Measurements from ENCODE around the gene ROMO1.

ROMO1 gene

DNA sequence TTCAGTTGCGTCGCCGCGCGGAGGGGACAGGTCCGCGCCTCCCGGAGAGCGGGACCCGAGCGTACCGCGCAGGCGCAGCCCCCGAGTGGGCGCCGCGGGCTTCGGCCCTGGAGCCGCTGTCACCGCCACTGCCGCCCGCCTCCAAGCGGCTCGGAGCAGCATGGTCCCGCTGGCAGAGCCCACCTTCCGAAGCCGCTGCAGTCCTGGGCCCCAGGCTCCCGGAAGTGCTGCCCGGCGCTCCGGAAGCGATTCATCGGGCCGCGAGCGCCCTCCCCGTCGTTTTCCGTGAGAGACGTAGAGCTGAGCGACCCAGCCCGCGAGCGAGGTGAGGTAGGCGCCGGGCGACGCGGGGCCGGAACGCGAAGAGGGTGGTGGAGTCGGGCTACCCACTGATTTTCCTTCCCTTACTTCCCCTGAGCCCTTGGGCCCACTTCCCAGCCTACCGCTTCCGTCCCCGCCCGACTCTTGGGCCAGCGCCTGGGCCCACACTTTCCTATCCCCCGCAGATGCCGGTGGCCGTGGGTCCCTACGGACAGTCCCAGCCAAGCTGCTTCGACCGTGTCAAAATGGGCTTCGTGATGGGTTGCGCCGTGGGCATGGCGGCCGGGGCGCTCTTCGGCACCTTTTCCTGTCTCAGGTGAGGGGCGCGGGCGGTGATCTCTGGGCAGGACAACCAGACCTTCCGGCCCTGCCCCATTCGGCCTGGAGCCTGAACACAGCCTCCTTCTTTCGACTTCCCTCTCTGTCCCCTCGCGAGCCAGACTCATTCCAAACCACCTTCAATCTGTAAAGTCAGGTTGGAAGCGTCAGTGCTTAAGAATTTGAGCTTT, at the start of gene ROMO1, which contains the start of gene NFS1:
Gene ROMO1, plus strand, starts transcription at position 279 of the 830 bp plus-strand sequence. Its CDS starts 228 bp downstream, at position 507.
Gene NFS1, minus strand, starts transcription at position 226 of the 830 bp plus-strand sequence. Its CDS starts 64 bp downstream, at position 162.
- peaks cover 37% of the 10 kb centered on the region for H3K4me1 Mint-ChIP-seq (ENCODE audit: low read depth)

DNA sequence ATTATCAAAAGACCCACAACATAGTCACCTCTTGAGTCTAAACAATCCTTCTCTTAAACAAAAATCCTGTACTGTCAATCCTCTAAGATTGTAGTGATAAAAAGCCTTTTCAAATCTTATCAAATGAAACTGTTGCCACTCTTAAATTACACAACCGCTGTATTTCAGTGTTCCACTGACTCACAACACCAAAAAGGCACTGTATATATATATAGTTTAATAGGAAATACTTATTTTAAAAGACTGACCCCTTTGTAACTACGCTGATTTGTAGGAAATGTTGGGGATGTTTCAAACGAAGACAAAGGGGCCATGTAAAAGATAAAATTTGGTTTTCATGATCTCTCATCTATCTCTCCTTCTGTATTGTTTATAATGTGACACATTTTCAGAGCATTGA, 48.6 kb upstream of the ROMO1 start:
- Mint-ChIP-seq H3K27ac (no peak overlapping the region), H3K27me3 (no peaks in the 10 kb centered on the region), H3K4me1 (ENCODE audit: low read depth) (no peaks in the 10 kb centered on the region), H3K9me3 (no peaks in the 10 kb centered on the region), H3K4me3 (no peak overlapping the region), H3K36me3 (ENCODE audit: low read depth) (peaks cover 22% of the 10 kb centered on the region)
- intact Hi-C loops (cut with micrococcal nuclease): no loop called here

More for the DNA sequence above, at the start of gene ROMO1, which contains the start of gene NFS1:
- H3K36me3 Mint-ChIP-seq (ENCODE audit: low read depth): peaks cover 72% of the 10 kb centered on the region
- H3K9me3 Mint-ChIP-seq: no peaks in the 10 kb centered on the region
- H3K27ac Mint-ChIP-seq: peak within 1 kb of the TSS; percentile 99
- no peaks in the 10 kb centered on the region for H3K27me3 Mint-ChIP-seq
- peak within 1 kb of the TSS; percentile 99 for H3K4me3 Mint-ChIP-seq
- intact Hi-C loops (cut with micrococcal nuclease): loop anchor here (10.0 kb wide), 1 partner anchor 245 kb away; the partner anchor contains the start of gene CEP250

DNA sequence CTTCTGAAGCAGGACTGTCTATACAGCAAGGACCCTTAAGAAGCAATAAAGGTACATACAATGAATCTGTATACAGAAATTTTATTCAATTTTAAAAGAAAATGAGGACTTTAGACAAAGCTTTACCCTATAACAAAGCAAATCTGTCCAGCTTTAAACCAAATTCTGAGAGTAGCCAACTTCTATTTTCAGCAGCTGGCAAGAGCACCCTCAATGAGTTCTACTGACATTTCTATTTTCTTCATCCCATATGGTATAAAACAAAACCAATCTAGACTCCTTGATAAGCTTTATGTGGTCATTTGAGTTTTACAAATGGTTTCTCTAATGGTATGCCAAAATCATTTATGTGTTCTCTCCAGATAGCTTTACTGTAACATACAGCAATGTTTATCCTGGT, 47.2 kb upstream of the ROMO1 start:
- no peak overlapping the region for H3K4me3 Mint-ChIP-seq
- intact Hi-C loops (cut with micrococcal nuclease): no loop called here
- H3K36me3 Mint-ChIP-seq (ENCODE audit: low read depth): peaks cover 26% of the 10 kb centered on the region
- H3K9me3 Mint-ChIP-seq: no peaks in the 10 kb centered on the region
- no peaks in the 10 kb centered on the region for H3K27me3 Mint-ChIP-seq
- no peak overlapping the region for H3K27ac Mint-ChIP-seq
- peaks cover 1% of the 10 kb centered on the region for H3K4me1 Mint-ChIP-seq (ENCODE audit: low read depth)

DNA sequence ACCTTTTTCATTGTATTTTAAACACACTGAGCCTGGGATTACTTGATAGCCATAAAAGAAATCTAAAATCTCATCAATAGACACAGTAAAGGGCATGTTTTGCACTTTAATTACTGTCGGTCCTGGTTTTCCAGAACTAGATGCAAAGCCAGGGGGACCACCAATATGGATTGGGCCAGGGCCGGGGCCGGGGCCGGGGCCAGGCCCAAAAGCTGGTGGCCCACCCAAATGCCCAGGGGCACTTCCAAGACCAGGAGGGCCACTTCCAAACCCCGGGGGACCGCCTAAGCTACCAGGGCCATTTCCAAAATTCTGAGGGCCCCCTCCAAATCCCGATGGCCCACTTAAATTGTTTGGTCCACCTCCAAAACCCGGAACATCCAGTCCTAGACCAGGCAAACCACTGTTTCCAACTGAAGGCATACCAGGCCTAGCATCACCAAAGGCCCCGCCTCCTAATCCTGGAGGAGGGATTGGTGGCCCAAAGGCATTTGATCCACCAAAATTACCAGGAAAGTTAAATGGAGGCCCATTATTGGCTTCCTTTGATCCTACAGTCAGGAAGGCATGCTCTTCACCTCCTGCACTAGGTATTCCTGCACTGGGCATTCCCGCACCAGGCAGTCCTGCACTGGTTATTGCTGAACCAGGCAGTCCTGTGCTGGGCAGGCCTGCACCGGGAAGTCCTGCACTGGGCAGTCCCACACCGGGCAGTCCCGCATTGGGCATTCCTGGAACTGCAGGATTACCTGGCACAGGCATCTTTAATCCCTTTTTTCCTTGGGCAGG, 46.4 kb upstream of the ROMO1 start:
- H3K4me3 Mint-ChIP-seq: no peak overlapping the region
- intact Hi-C loops (cut with micrococcal nuclease): no loop called here
- no peaks in the 10 kb centered on the region for H3K27me3 Mint-ChIP-seq
- H3K9me3 Mint-ChIP-seq: no peaks in the 10 kb centered on the region
- peaks cover 7% of the 10 kb centered on the region for H3K4me1 Mint-ChIP-seq (ENCODE audit: low read depth)
- no peak overlapping the region for H3K27ac Mint-ChIP-seq
- H3K36me3 Mint-ChIP-seq (ENCODE audit: low read depth): peaks cover 26% of the 10 kb centered on the region

DNA sequence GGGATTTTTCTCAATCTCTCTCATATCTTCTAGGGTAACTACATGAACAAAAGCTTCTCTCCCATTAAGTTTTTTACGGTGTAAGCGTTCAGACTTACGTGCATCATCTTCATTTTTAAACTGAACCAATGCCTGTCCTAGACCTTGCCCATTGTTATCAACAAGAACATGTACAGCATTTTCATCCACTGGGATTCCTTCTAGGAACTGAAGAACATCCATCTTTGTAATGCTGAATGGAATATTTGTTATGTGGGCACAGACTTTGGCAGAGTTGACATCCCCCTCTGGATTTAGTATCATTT, 45.8 kb upstream of the ROMO1 start:
- H3K36me3 Mint-ChIP-seq (ENCODE audit: low read depth): peaks cover 22% of the 10 kb centered on the region
- H3K4me1 Mint-ChIP-seq (ENCODE audit: low read depth): peaks cover 7% of the 10 kb centered on the region
- intact Hi-C loops (cut with micrococcal nuclease): no loop called here
- H3K27me3 Mint-ChIP-seq: no peaks in the 10 kb centered on the region
- no peak overlapping the region for H3K27ac Mint-ChIP-seq
- H3K9me3 Mint-ChIP-seq: no peaks in the 10 kb centered on the region
- H3K4me3 Mint-ChIP-seq: no peak overlapping the region

DNA sequence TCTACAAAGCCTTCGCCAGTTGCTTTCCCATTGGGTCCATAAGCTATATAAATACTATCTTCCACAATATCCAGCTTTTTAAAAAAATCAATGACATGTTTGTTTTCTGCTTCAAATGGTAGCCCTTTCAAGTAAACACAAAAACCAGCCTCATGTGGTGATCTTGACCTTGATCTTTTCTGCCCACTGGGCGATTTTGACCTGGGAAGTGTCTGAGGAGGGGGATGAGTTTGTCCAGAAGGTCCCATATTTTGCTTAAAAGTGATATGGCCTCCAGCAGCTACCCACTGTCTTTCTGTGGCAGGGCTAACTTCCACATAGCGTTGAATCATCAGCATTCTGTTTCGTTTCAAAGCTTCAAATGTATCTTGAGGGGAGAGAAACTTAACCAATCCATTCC, 45.3 kb upstream of the ROMO1 start:
- intact Hi-C loops (cut with micrococcal nuclease): no loop called here
- H3K9me3 Mint-ChIP-seq: no peaks in the 10 kb centered on the region
- peaks cover 12% of the 10 kb centered on the region for H3K4me1 Mint-ChIP-seq (ENCODE audit: low read depth)
- no peak overlapping the region for H3K27ac Mint-ChIP-seq
- H3K4me3 Mint-ChIP-seq: no peak overlapping the region
- peaks cover 22% of the 10 kb centered on the region for H3K36me3 Mint-ChIP-seq (ENCODE audit: low read depth)
- H3K27me3 Mint-ChIP-seq: no peaks in the 10 kb centered on the region

DNA sequence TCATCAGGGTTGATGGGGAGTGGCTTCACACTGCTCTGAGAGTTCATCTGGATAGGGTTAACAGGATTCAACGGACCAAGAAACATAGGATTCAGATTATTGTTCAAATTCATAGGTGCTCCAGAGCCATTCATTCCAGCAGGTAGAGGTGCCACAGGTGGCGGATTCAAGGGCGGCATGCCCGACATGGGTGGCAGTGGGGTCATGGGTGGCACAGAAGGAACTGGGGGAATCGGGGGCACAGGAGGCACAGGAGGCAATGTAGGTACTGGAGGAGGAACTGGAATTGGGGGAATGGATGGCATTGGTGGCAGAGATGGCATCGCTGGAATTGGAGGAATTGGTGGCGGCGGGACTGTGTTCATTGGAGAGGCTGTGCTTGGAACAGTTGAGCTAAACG, 44.8 kb upstream of the ROMO1 start:
- Mint-ChIP-seq H3K4me1 (ENCODE audit: low read depth) (peaks cover 16% of the 10 kb centered on the region), H3K36me3 (ENCODE audit: low read depth) (peaks cover 22% of the 10 kb centered on the region), H3K4me3 (no peak overlapping the region), H3K27ac (no peak overlapping the region), H3K27me3 (no peaks in the 10 kb centered on the region), H3K9me3 (no peaks in the 10 kb centered on the region)
- intact Hi-C loops (cut with micrococcal nuclease): no loop called here

DNA sequence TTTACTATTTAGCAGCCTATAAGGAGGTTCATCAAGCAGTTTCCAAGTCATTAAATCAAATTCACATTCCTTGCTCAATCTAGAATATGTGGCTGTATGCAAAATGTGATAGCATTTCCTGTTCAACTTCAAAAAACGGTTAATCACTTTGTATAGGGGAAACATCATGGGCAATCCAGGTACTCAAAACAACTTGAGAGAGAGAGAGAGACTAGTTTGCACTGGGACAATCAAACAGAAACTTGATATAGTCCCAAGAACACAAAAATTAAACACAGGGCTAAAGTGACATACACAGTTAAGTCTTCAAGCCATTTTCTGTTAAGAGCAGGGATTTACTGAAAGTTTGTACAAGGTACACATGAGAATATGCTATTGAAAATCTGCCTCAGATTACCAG, 41.9 kb upstream of the ROMO1 start:
- Mint-ChIP-seq H3K9me3 (no peaks in the 10 kb centered on the region), H3K4me1 (ENCODE audit: low read depth) (peaks cover 25% of the 10 kb centered on the region), H3K4me3 (no peak overlapping the region), H3K27me3 (no peaks in the 10 kb centered on the region), H3K27ac (no peak overlapping the region), H3K36me3 (ENCODE audit: low read depth) (peaks cover 13% of the 10 kb centered on the region)
- intact Hi-C loops (cut with micrococcal nuclease): no loop called here

DNA sequence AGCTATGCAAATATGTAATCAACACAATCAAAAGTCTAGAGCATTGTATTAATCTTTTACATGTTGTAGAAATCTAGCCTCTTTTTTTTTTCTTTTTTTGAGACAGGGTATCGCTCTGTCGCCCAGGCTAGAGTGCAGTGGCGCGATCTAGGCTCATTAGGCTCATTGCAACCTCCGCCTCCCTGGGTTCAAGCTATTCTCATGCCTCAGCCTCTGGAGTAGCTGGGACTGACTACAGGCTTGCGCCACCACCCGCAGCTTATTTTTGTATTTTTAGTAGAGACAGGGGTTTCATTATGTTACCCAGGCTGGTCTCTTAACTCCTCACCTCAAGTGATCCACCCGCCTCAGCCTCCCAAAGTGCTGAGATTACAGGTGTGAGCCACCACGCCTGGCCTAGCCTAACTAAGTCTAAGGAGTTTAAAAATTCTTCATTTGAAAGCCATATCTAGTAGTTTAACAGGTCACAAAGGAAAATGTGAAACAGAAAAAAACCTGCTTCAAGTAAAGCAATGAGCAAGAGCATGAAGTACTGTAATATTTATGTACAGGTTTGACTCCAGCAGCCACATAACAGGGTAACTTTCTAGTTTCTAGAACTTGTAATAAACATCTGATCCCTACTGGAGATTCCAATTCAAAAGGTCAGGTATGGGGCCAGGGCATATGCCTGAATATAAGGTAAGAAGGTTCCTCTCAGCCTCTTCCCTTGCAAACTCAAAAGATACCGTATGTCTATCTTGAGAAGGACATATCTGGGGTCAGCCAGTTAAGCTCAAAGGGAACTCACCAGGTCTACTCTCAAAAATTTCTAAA, 38.9 kb upstream of the ROMO1 start:
- H3K36me3 Mint-ChIP-seq (ENCODE audit: low read depth): peaks cover 28% of the 10 kb centered on the region
- intact Hi-C loops (cut with micrococcal nuclease): no loop called here
- H3K9me3 Mint-ChIP-seq: no peaks in the 10 kb centered on the region
- H3K27ac Mint-ChIP-seq: no peak overlapping the region
- H3K4me3 Mint-ChIP-seq: no peak overlapping the region
- H3K27me3 Mint-ChIP-seq: no peaks in the 10 kb centered on the region
- peaks cover 54% of the 10 kb centered on the region for H3K4me1 Mint-ChIP-seq (ENCODE audit: low read depth)

DNA sequence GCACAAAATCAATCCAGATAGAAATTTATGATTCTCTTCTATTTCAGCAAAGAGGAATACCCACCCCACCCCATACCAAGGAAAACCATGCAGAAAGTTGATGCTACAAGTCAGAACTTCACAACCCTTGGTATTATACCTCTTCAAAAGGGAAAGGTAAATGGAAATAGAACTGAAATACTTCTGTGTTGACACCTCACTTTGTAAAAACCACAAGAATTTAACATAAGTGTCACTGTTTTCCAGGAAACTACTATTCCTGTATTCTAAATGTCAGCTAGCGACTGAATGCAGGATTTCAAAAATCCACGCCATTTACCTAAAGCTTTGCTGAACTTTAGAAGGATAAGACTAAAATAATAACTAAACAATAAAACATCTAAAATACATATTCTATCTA, 38.2 kb upstream of the ROMO1 start:
- H3K27me3 Mint-ChIP-seq: no peaks in the 10 kb centered on the region
- no peak overlapping the region for H3K27ac Mint-ChIP-seq
- H3K36me3 Mint-ChIP-seq (ENCODE audit: low read depth): peaks cover 28% of the 10 kb centered on the region
- no peaks in the 10 kb centered on the region for H3K9me3 Mint-ChIP-seq
- intact Hi-C loops (cut with micrococcal nuclease): no loop called here
- no peak overlapping the region for H3K4me3 Mint-ChIP-seq
- H3K4me1 Mint-ChIP-seq (ENCODE audit: low read depth): peaks cover 54% of the 10 kb centered on the region

DNA sequence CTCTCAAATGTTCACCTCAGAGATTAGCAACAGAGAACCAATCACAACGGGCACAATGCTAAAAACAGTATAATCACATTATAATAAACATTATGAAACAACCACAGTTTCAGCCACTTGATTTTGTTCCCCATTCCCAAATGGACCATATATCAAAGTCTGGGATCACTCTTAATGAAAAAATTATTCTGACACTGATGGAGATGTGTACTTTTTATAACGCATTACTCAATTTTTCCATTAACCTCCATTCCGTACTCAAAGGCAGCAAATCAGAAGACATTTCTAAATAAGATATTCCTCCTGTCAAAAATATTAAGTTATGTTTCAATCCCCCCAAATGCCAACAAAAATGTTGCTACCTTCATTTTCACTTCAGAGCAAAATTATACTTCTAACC, 37.3 kb upstream of the ROMO1 start:
- no peak overlapping the region for H3K27ac Mint-ChIP-seq
- peaks cover 21% of the 10 kb centered on the region for H3K36me3 Mint-ChIP-seq (ENCODE audit: low read depth)
- intact Hi-C loops (cut with micrococcal nuclease): no loop called here
- H3K4me1 Mint-ChIP-seq (ENCODE audit: low read depth): peaks cover 53% of the 10 kb centered on the region
- no peaks in the 10 kb centered on the region for H3K27me3 Mint-ChIP-seq
- no peaks in the 10 kb centered on the region for H3K9me3 Mint-ChIP-seq
- peak overlapping the region; percentile 39 for H3K4me3 Mint-ChIP-seq

DNA sequence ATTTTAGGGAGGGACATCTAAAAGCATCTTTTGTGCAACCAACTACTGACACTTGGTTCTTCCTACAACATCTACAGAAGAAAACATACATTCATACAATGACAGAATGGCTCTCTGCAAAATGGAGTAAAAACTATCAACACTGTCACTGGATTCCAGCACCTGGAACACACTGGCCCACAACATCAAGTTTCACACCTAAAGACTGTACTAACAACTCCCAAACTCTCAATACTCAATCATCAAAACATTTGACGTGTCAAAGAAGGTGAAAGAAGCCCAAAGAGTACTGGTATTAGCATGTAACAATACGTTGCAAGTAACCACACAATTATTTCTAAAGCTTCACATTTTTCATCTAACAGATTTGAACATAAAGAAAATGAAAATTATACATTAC, 36.7 kb upstream of the ROMO1 start:
- Mint-ChIP-seq H3K36me3 (ENCODE audit: low read depth) (peaks cover 15% of the 10 kb centered on the region), H3K4me3 (peak overlapping the region; percentile 41), H3K27ac (no peak overlapping the region), H3K4me1 (ENCODE audit: low read depth) (peaks cover 47% of the 10 kb centered on the region), H3K27me3 (no peaks in the 10 kb centered on the region), H3K9me3 (no peaks in the 10 kb centered on the region)
- intact Hi-C loops (cut with micrococcal nuclease): no loop called here

DNA sequence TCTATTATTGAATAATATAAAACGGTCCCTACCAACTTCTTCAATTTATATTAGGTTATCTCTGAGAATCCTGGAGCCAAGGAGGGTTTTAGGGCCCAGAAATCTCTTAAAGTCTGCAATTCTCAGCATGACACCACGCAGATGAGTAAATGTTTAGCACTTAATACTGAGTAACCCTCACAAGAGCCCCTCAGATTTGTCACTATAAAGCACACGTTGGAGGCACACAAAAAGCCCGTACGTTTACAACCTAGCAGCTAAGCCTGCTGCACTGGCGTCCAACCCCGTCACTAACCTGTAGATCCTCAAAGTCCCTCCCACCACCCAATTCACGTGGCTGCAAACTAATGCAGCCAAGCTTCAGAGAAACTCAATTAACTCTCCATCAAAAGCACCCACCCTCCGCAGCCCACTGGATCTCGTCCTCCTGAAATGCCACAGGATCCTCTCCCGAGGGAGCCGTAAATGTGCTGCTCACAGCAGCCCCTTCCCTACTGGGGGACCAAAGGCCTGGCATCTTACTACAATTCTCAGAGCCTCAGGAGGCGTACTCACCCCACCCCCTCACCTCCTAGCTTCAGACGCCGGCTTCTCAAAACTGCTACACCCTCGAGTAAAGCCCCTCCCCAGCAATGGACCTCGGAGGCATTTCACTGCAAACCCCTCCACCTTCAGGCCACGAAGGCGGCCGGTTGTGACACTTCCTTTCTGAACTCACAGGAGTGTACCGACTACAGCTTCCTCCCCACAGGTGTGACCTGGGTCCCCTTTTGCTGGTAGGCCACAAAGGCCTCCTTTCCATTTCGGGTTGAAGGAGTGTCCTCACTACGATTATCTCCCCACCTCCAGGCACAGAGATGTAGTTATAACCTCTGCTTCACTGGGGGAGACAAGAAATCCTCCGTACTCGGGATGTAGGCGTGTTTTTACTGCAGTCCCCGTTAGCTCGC, 35.4 kb upstream of the ROMO1 start:
- intact Hi-C loops (cut with micrococcal nuclease): loop anchor here (1.0 kb wide), 1 partner anchor 47 kb away; no protein-coding TSS in a partner anchor
- H3K4me1 Mint-ChIP-seq (ENCODE audit: low read depth): peaks cover 42% of the 10 kb centered on the region
- peak overlapping the region; percentile 95 for H3K4me3 Mint-ChIP-seq
- H3K36me3 Mint-ChIP-seq (ENCODE audit: low read depth): peaks cover 22% of the 10 kb centered on the region
- no peaks in the 10 kb centered on the region for H3K27me3 Mint-ChIP-seq
- no peaks in the 10 kb centered on the region for H3K9me3 Mint-ChIP-seq
- peak overlapping the region; percentile 99 for H3K27ac Mint-ChIP-seq

Data from dendritic cell treated with granulocyte-macrophage colony-stimulating factor and Interleukin-4, amounts not matched to agents 40 ng/mL and 50 ng/mL, for 4 days (primary cell).